Activated CD8-positive, alpha-beta memory T cell treated with anti-CD3 and anti-CD28 coated beads, Interleukin-2, amount 50 U/mL, for 1 hour (primary cell): ENCODE measurements around the gene PPP2R1B.
A peak's percentile ranks its signal among the peaks of the same experiment; 100 is the strongest.

Source experiments
- DNase-seq: peaks from one replicate; pipeline ENCODE4 v3.0.0-alpha.2; 2020; ENCODE audit errors: extremely low read depth

Gene PPP2R1B

GRCh38 chr11:111765984-111766833 is at the start of gene PPP2R1B:
Gene PPP2R1B, minus strand, starts transcription at chr11:111766389. Its CDS starts 28 bp downstream, at chr11:111766361.
- peak; percentile 40 for DNase-seq

GRCh38 chr11:111815489-111815888 is 49.3 kb upstream of the PPP2R1B start:
- no peak for DNase-seq

GRCh38 chr11:111814557-111815320 is 48.5 kb upstream of the PPP2R1B start:
- no peak for DNase-seq

- no peak for DNase-seq
Observed at GRCh38 chr11:111814106-111814505, 47.9 kb upstream of the PPP2R1B start.

GRCh38 chr11:111812211-111812610 is 46.0 kb upstream of the PPP2R1B start:
- DNase-seq, result no peak

GRCh38 chr11:111811445-111811844 is 45.3 kb upstream of the PPP2R1B start:
- DNase-seq, result no peak

GRCh38 chr11:111808834-111809233 is 42.6 kb upstream of the PPP2R1B start:
- DNase-seq, result no peak

- DNase-seq, result no peak
Observed at GRCh38 chr11:111808063-111808588, 41.9 kb upstream of the PPP2R1B start.

- no peak for DNase-seq
Observed at GRCh38 chr11:111807076-111807475, 40.9 kb upstream of the PPP2R1B start.

GRCh38 chr11:111801135-111801534 is 34.9 kb upstream of the PPP2R1B start:
- no peak for DNase-seq

GRCh38 chr11:111798279-111798678 is 32.1 kb upstream of the PPP2R1B start:
- no peak for DNase-seq

GRCh38 chr11:111797145-111797581 is 31.0 kb upstream of the PPP2R1B start:
- DNase-seq, result no peak

- DNase-seq, result no peak
Observed at GRCh38 chr11:111796696-111797095, 30.5 kb upstream of the PPP2R1B start.

- no peak for DNase-seq
Observed at GRCh38 chr11:111795334-111795985, 29.3 kb upstream of the PPP2R1B start.

GRCh38 chr11:111793863-111794262 is 27.7 kb upstream of the PPP2R1B start:
- DNase-seq, result no peak

GRCh38 chr11:111792955-111793500 is 26.8 kb upstream of the PPP2R1B start:
- DNase-seq, result no peak

- DNase-seq, result no peak
Observed at GRCh38 chr11:111792314-111792713, 26.1 kb upstream of the PPP2R1B start.

GRCh38 chr11:111788464-111788863 is 22.3 kb upstream of the PPP2R1B start:
- DNase-seq, result no peak

- DNase-seq, result no peak
Observed at GRCh38 chr11:111788051-111788450, 21.9 kb upstream of the PPP2R1B start.

- DNase-seq, result no peak
Observed at GRCh38 chr11:111785886-111786412, 19.8 kb upstream of the PPP2R1B start.

GRCh38 chr11:111785076-111785475 is 18.9 kb upstream of the PPP2R1B start:
- no peak for DNase-seq
